Measurements from ENCODE around the gene CSF1. TPM values are rescaled to one million over a fixed set of nuclear protein-coding genes. Genes with fewer than 3 reads are reported as not detected.
"Not testable (repeated sequence)": the region's sequence is repeated elsewhere in the genome, so short reads cannot be mapped to it uniquely, and the experiment has no call there.

The CSF1 gene
- polyA plus RNA-seq, 1 donor, result 7.1 TPM

GRCh38 chr1:109935451-109935900 lies 24.8 kb downstream of the CSF1 start:
- no peak for DNase-seq

DNA sequence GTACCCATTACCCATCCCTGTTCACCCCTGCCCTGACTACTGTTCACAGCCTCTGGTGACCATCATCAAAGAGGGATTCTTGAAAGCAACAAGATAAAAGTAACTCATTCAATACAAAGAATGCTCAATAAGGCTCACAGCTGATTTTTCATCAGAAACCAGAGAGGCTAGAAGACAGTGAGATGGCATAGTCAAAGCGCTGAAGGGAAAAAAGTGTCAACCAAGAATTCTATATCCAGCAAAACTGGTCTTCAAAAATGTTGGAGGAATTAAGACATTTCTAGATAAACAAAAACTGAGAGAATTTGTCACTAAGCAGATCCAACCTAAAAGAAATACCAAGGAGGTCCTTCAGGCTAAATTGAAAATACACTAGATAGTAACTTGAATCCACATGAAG lies 27.1 kb downstream of the CSF1 start:
- no peak for DNase-seq

DNA sequence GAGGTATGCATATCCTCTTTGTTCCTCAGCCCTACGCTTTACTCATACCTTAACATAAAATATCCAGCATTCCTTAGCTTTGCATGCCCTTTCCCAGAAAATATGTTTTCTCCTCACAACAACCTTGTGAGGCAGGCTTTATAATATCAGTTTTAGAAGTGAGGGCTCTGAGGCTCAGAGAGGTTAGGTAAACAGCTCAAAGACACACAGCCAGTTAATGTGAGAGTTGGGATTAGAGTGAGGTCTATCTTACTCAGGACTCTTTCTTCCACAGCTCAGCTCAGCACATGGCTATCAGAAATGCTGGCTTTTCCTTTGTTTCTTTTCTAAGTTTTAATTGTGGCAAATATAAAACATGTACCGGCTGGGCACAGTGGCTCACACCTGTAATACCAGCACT lies 27.9 kb downstream of the CSF1 start:
- DNase-seq, result no peak

DNA sequence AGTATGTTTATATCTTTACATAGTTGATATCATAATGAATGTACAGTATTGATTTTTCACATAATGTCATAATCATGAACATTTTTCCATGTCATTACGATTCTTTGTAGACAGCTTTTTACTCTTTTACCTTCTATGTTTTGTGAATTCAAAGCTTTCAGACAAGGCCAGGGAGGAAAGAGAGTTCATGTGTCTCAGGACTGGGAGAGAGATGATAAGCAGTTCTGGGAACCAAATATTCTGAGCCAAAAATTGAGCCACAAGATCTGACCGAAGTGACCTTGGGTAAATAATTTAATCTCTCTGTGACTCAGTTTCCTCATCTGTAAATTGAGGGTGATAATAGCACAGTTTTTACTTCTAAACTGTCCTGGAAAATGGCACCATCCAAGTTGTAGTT lies 31.8 kb downstream of the CSF1 start:
- DNase-seq, result no peak

- no peak for DNase-seq
Measured at GRCh38 chr1:109944541-109944940, 33.9 kb downstream of the CSF1 start.

- no peak for DNase-seq
Measured at GRCh38 chr1:109946511-109946910, 35.9 kb downstream of the CSF1 start.

DNA sequence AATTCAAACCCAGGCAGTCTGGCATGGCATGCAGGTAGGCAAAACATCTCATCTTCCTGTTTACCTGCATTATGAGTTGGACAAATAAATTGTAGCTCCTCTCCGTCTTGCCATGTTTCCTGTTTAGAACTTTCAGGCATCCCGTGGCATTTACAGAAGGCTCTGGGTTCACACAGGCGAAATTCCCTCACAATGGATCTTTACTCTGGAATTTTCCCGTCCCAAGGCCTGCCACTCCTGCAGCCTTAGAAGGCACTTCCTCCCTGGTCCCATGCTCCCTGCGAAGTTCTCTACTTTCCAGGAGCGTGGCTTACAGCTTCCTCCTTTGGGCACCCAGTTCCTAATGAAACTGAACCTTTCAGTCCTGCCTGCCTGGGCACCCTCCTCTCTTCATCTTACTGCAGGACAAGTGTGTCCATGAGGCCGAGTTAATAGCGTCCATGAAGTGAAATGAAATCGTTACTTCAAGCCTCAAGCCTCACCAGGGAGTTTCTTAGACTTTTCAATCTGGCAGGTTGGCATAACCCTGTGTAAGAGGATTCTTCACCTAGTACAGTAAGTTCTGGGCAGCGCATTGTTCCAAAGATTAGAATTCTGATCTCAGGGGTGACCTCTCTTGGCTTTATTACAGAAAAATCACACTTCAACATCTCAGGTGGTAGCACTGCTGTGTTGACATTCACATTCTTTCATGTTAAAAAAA lies 37.1 kb downstream of the CSF1 start:
- DNase-seq, result no peak

- DNase-seq, result no peak
Measured at GRCh38 chr1:109948285-109948630, 37.6 kb downstream of the CSF1 start.

DNA sequence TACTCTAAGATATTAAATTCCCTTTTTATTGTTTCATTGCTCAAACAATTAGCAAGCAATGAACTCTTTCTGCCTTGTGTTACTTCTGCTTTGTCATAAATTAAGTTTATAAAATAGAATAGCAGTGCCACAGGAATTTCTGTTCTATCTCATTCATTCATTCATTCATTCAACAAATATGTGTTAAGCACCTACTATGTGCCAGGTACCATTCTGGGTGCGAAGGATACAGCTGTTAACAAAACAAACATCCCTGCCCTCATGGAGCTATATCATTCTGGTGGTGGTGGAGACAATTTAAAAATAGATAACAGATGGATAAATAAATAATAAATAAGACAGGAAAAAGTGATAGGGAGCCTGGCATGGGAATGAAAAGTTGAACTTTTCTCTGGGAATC lies 39.4 kb downstream of the CSF1 start:
- DNase-seq, result no peak

DNA sequence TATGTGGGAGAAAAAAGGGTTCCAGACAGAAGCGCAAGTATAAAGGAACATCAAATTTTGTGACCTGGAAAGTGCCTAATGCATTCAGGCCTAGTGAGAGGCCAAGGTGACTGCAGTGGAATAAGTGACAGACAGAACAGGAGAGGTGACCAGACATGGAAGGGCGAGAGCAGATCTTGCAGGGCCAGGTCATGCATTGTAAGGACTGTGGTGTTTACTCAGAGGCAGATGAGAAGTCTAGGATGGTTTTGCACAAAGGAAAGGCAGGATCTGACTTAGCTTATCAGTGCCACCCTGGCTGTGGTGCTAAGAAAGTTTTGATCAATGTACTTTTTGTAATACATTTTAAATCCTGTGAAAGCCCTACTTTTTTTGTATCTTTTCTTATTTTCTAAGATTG lies 39.9 kb downstream of the CSF1 start:
- no peak for DNase-seq

DNA sequence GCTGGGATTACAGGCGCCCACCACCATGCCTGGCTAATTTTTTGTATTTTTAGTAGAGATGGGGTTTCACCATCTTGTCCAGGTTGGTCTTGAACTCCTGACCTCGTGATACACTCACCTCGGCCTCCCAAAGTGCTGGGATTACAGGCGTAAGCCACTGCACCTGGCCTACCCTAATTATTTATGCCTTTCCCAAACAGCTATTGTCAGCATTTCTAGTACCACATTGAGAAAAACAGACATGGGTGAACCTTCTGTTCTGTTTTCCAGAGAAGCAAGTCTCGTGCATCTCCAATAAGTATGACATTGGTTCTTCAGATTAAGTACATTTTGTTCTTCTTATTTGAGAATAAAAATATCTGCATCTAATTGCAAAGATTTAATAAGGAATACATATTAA lies 40.9 kb downstream of the CSF1 start:
- not testable (repeated sequence) for DNase-seq

DNA sequence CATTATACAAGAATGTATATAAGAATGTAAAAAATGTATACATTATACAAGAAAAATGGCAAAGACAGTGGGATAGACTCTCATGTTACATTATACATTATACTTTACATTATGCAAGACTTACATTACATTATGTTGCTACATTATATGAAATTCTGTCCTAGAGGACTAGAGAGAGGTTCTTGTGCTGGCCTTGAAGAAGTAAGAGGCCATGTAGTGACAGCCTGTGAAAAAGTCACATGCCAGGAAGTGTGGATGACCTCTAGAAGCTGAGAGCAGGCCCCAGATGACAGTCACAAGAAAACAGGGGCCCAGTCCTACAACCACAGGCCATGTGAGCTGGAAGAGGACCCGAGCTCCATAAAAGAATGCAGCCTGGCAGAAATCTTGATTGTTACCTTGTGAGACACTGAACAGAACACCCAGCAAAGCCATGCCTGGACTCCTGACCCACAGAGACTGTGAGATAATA lies 43.4 kb downstream of the CSF1 start:
- DNase-seq, result no peak

GRCh38 chr1:109959632-109959973 lies 49.0 kb downstream of the CSF1 start:
- no peak for DNase-seq

GRCh38 chr1:109959974-109960744 lies 49.5 kb downstream of the CSF1 start:
- DNase-seq, result peak; percentile 48

GRCh38 chr1:109960745-109961094 lies 50.1 kb downstream of the CSF1 start:
- DNase-seq, result no peak

GRCh38 chr1:109963864-109964263 lies 53.2 kb downstream of the CSF1 start:
- no peak for DNase-seq

GRCh38 chr1:109969146-109969829 lies 58.6 kb downstream of the CSF1 start:
- DNase-seq, result no peak

GRCh38 chr1:109969907-109970306 lies 59.3 kb downstream of the CSF1 start:
- no peak for DNase-seq

DNA sequence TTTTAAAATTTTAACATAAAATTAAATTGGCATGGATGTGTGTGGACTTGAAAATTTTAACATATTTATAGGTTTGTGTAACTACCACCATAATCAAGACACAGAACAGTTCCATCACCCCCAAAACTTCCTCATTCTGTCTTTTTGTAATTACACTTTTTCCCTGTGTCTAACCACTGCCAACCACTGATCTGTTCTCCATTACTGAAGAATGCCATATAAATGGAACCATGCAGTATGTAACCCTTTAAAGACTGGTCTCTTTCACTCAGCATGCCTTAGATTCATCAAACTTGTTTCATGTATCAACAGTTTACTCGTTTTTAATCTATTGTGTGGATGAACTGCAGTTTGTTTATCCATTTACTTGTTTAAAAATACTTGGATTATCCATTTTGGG lies 60.9 kb downstream of the CSF1 start:
- DNase-seq, result no peak

- DNase-seq, result no peak
Measured at GRCh38 chr1:109974191-109974590, 63.5 kb downstream of the CSF1 start.

GRCh38 chr1:109975718-109976117 lies 65.1 kb downstream of the CSF1 start:
- DNase-seq, result no peak

GRCh38 chr1:109976762-109977161 lies 66.1 kb downstream of the CSF1 start:
- DNase-seq, result no peak

- DNase-seq, result no peak
Measured at GRCh38 chr1:109977225-109977624, 66.6 kb downstream of the CSF1 start.

All from left kidney (tissue), 2 donors.